ENCODE measurements around the gene CIDEC. TPM values are rescaled to one million over a fixed set of nuclear protein-coding genes. Genes with fewer than 3 reads are reported as not detected.

Gene CIDEC
- total RNA-seq, 1 experiment from 2014 or later = not detected

- Mint-ChIP-seq H3K27me3 (ENCODE audit: insufficient read depth, unreplicated experiment) (no peaks in the 10 kb centered on the region), H3K9me3 (ENCODE audit: unreplicated experiment) (no peaks in the 10 kb centered on the region), H3K4me1 (ENCODE audit: insufficient read depth, unreplicated experiment) (peaks cover 16% of the 10 kb centered on the region), H3K36me3 (ENCODE audit: insufficient read depth, unreplicated experiment) (no peaks in the 10 kb centered on the region), H3K4me3 (ENCODE audit: unreplicated experiment) (peak overlapping the region; percentile 54), H3K27ac (ENCODE audit: low read depth, unreplicated experiment) (peak overlapping the region; percentile 84)
- BruUV-seq (replicated peaks) = no TSS peak
- ChIA-PET POLR2A (interaction anchor here (0.6 to 6.2 kb wide), 22 partner anchors 10 to 277 kb away, joined by 3 to 70 read pairs (median 4); partner anchors contain the start of genes ARPC4, CIDEC, CRELD1 and IL17RC), CTCF (interaction anchor here (1.0 to 1.5 kb wide), 4 partner anchors 12 to 27 kb away, joined by 3 to 6 read pairs (median 4); no protein-coding TSS in a partner anchor)
- TF ChIP-seq, protein P1, sequence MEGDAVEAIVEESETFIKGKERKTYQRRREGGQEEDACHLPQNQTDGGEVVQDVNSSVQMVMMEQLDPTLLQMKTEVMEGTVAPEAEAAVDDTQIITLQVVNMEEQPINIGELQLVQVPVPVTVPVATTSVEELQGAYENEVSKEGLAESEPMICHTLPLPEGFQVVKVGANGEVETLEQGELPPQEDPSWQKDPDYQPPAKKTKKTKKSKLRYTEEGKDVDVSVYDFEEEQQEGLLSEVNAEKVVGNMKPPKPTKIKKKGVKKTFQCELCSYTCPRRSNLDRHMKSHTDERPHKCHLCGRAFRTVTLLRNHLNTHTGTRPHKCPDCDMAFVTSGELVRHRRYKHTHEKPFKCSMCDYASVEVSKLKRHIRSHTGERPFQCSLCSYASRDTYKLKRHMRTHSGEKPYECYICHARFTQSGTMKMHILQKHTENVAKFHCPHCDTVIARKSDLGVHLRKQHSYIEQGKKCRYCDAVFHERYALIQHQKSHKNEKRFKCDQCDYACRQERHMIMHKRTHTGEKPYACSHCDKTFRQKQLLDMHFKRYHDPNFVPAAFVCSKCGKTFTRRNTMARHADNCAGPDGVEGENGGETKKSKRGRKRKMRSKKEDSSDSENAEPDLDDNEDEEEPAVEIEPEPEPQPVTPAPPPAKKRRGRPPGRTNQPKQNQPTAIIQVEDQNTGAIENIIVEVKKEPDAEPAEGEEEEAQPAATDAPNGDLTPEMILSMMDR (IDR thresholded peaks at IDR 0.05; ENCODE audit: unreplicated experiment) = no peak
- DNase-seq (ENCODE audit: unreplicated experiment) = peak; percentile 98
- intact Hi-C loops (cut with micrococcal nuclease) = no loop called here
These were observed 15.7 kb downstream of the CIDEC start for GRCh38 chr3:9864200-9864927.

DNA sequence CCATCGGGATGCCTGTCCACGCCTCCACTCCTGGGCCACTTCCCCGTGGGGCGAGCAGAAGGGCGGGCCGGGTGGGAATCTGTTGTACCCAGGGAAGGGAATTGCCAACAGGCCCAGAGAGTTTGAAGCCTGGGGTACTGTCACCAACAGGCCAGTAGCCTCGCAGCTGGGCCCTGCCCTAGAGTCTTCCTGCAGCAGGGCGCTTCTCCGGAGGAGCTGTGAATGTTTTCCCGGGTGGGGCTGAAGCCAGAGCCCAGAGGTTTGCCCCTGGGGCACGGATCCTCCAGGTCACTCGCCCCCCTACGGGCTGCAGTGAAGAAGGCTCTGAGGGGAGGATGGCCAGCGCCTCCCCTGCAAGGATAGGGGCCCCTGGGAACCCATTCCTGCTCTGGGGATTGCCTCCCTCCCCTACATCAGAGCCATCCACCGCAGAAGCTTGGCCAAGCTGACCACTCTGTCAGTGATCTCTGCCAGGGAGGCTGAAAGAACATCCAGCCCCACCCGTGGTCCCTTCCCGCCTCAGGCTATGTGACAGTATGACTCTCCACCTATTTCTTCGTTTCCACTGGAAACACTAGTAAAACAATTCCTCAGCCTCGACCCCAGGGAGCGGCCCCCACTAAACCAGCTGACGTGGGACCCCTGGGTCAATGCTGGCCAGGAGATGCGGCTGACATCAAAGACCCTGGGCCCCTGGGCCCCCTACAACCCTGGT lies 16.8 kb downstream of the CIDEC start:
- intact Hi-C loops (cut with micrococcal nuclease) = no loop called here
- H3K9me3 Mint-ChIP-seq (ENCODE audit: unreplicated experiment) = no peaks in the 10 kb centered on the region
- no peaks in the 10 kb centered on the region for H3K27me3 Mint-ChIP-seq (ENCODE audit: insufficient read depth, unreplicated experiment)
- no peak for DNase-seq (ENCODE audit: unreplicated experiment)
- BruUV-seq (replicated peaks) = no TSS peak
- ChIA-PET POLR2A (interaction anchor here (0.5 to 6.2 kb wide), 7 partner anchors 11 to 83 kb away, joined by 3 to 70 read pairs (median 7); partner anchors contain the start of genes ARPC4, RPUSD3 and TADA3), CTCF (interaction anchor here (0.9 kb wide), 1 partner anchor 55 kb away, joined by 3 read pairs; no protein-coding TSS in a partner anchor)
- no peaks in the 10 kb centered on the region for H3K36me3 Mint-ChIP-seq (ENCODE audit: insufficient read depth, unreplicated experiment)
- TF ChIP-seq, protein P1 (IDR thresholded peaks at IDR 0.05; ENCODE audit: unreplicated experiment) = no peak
- H3K27ac Mint-ChIP-seq (ENCODE audit: low read depth, unreplicated experiment) = no peak overlapping the region
- H3K4me3 Mint-ChIP-seq (ENCODE audit: unreplicated experiment) = no peak overlapping the region
- peaks cover 16% of the 10 kb centered on the region for H3K4me1 Mint-ChIP-seq (ENCODE audit: insufficient read depth, unreplicated experiment)

DNA sequence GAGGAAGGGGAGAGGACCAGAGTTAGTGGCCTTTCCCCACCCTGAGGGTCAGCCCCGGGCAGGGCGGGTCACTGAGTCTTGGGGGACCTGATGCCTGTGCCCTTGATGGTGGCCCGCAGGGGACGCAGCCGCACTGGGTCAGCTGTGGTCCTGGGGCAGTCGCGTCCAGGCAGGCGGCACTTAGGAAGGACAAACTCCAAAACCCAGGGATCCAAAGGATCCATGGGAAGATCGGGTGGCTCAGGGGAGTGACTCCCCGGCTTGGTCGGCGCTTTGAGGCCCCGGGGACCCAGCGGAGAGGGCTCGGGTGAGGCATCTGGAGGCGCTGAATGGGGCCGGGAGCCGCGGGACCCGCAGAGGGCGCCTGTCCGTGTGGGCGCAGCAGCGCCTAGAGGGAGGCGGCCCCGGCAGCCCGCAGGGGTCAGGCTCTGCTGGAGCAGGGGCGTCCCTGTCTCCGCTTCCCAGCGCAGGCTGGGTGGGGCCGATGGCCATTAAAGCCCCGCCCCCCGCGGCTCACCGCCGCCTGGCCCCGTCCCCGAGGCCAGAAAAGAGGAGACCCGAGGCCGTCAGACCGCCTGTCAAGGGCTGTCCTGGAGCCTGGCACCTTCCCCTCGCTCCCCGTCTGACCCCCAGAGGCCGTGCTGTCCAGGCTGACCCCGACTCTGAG lies 17.5 kb downstream of the CIDEC start:
- TF ChIP-seq, protein P1 (IDR thresholded peaks at IDR 0.05; ENCODE audit: unreplicated experiment) = no peak
- Mint-ChIP-seq H3K4me1 (ENCODE audit: insufficient read depth, unreplicated experiment) (peaks cover 16% of the 10 kb centered on the region), H3K27ac (ENCODE audit: low read depth, unreplicated experiment) (peak overlapping the region; percentile 59), H3K27me3 (ENCODE audit: insufficient read depth, unreplicated experiment) (no peaks in the 10 kb centered on the region), H3K4me3 (ENCODE audit: unreplicated experiment) (no peak overlapping the region), H3K9me3 (ENCODE audit: unreplicated experiment) (no peaks in the 10 kb centered on the region), H3K36me3 (ENCODE audit: insufficient read depth, unreplicated experiment) (no peaks in the 10 kb centered on the region)
- ChIA-PET CTCF (no interaction called here), POLR2A (interaction anchor here (2.8 kb wide), 1 partner anchor 10 kb away, joined by 13 read pairs; no protein-coding TSS in a partner anchor)
- intact Hi-C loops (cut with micrococcal nuclease) = no loop called here
- BruUV-seq (replicated peaks) = no TSS peak
- no peak for DNase-seq (ENCODE audit: unreplicated experiment)
